K562 (cell line): Measurements from ENCODE around the gene HMCN1. TPM values are rescaled to one million over a fixed set of nuclear protein-coding genes. Genes with fewer than 3 reads are reported as not detected.

Experiments used
- CHCHD3 ChIP-seq: fragments of 250-450 bp; sonication (Bioruptor Pico); IDR thresholded peaks from 2 replicates; pipeline ENCODE4 v2.1.2; 2022; ENCODE audit warnings: mild to moderate bottlenecking
- CTCFL ChIP-seq: IDR thresholded peaks from 2 replicates; pipeline ENCODE4 v1.6.1; 2011; ENCODE audit warnings: borderline replicate concordance, low read depth, mild to moderate bottlenecking, moderate library complexity, low read length; ENCODE audit not compliant: insufficient read depth, poor library complexity, severe bottlenecking
- EWSR1 ChIP-seq: fragments of 450-650 bp; IDR thresholded peaks from 2 replicates; pipeline ENCODE4 v1.6.1; 2018; ENCODE audit warnings: borderline replicate concordance, mild to moderate bottlenecking, low read depth, moderate library complexity; ENCODE audit not compliant: partially characterized antibody
- FOXO4 ChIP-seq: fragments of 450-650 bp; formaldehyde crosslinking; IDR thresholded peaks from 2 replicates; pipeline ENCODE4 v1.4.0; 2020; ENCODE audit warnings: mild to moderate bottlenecking, moderate library complexity
- NONO ChIP-seq, 2 experiments: fragments of 200-400 bp in 1 of 2; fragments of 450-650 bp in 1 of 2; formaldehyde crosslinking in 1 of 2; IDR thresholded peaks; 2 replicates each; pipeline ENCODE4 v1.6.1; 2017; ENCODE audit warnings: low read depth in 2 of 2, mild to moderate bottlenecking in 2 of 2, moderate library complexity in 2 of 2, low read length in 1 of 2
- STAG1 ChIP-seq: sonication (generic); formaldehyde crosslinking; IDR thresholded peaks from 2 replicates; pipeline ENCODE4 v1.5.0; 2020; ENCODE audit warnings: missing genetic modification reagents, borderline replicate concordance
- ZNF232 ChIP-seq: sonication (generic); formaldehyde crosslinking; IDR thresholded peaks from 2 replicates; pipeline ENCODE4 v1.8.0; 2022; ENCODE audit warnings: mild to moderate bottlenecking, missing genetic modification reagents
- polyA plus RNA-seq, 8 experiments: library from polyadenylated mRNA; depleted of rRNA in 4 of 8; stranded (reverse) in 5 of 8; unstranded in 3 of 8; fragments of >200 nt; fragmentation: Nextera tagmentation in 2 of 8; fragmentation: Illumina TruSeq in 1 of 8; extraction: Ambion mirVana in 2 of 8; extraction: Trizol in 1 of 8; gene quantifications; 2 replicates each; pipeline versions ENCODE4 v1.2.1 to v1.2.3, GENCODE V29; 2011 to 2014; ENCODE audit warnings: inconsistent platforms in 1 of 8, missing spikeins in 1 of 8
- total RNA-seq, 7 experiments: library from RNA; depleted of rRNA in 6 of 7; stranded (reverse); fragments of >200 nt in 6 of 7; fragmentation: Illumina TruSeq in 2 of 7; extraction: Trizol in 2 of 7; gene quantifications; 2 replicates each; pipeline versions ENCODE4 v1.2.1 to v1.2.3, GENCODE V29; 2011 to 2021; ENCODE audit warnings: low replicate concordance in 1 of 7

The HMCN1 gene
- total and polyA plus RNA-seq, 9 of the 15 experiments (the other 6 are each of a cell fraction or from before 2014, with no cell fraction given): 0.07 to 0.36 (median 0.21) TPM

GRCh38 chr1:186050360-186050759 is 316.2 kb downstream of the HMCN1 start (continued):
- no peak for TF ChIP-seq FOXO4
- no peak for TF ChIP-seq CTCFL
- no peak for TF ChIP-seq EWSR1
- TF ChIP-seq ZNF232 (CRISPR knock-in tag): no peak
- TF ChIP-seq STAG1: no peak
- TF ChIP-seq NONO (IDR thresholded peaks at IDR 0.05; ENCODE audit: low read depth in 2 of 2, low read length in 1 of 2): no peak
- TF ChIP-seq CHCHD3 (CRISPR knock-in tag): no peak
